Measurements from ENCODE around the gene MGST3.

Gene MGST3

DNA sequence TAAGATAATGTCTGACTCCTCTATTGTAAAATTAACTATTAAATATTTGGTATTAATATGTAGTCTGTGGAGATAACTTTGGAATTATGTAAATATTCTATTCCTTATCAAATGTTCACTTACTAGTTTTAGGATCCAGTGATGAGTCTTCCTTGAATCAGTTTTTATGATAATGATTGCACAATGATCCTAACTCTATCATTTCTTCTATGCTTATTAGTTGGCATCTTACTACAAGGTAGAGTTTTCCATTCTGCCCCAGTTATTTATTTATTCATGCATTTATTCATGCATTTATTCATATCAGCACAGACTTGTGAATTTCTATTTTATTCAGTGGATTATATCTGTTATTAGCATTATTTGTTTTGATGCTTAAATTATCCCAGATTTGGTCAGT lies 7.4 kb upstream of the MGST3 start:
- Histone ChIP-seq H4K20me1 (ENCODE audit: control insufficient read depth, insufficient read depth, low read depth, low read length) (no peaks in the 10 kb centered on the region), H3K4me2 (ENCODE audit: low read length) (no peak overlapping the region), H3K4me3 (ENCODE audit: low read length) (no peak overlapping the region), H3K27ac (ENCODE audit: low read depth, low read length) (no peak overlapping the region), H3K79me2 (ENCODE audit: control insufficient read depth, low read length) (no peaks in the 10 kb centered on the region), H3K9me2 (replicated peaks; ENCODE audit: control insufficient read depth, low read length) (no peaks in the 10 kb centered on the region), H3F3A (ENCODE audit: control insufficient read depth, insufficient read depth) (no peaks in the 10 kb centered on the region), H3K27me3 (ENCODE audit: control insufficient read depth, low read length) (peaks cover 8% of the 10 kb centered on the region), H3K4me1 (ENCODE audit: control insufficient read depth, low read length) (no peaks in the 10 kb centered on the region), H3K9me3 (ENCODE audit: control insufficient read depth, insufficient read depth, low read length) (no peaks in the 10 kb centered on the region), H3K36me3 (ENCODE audit: control insufficient read depth, low read length) (no peaks in the 10 kb centered on the region)
- TF ChIP-seq EZH2phosphoT487 (IDR thresholded peaks at IDR 0.05; ENCODE audit: borderline replicate concordance, low read length): no peak
- no peak for TF ChIP-seq CTCF (IDR thresholded peaks at IDR 0.05; ENCODE audit: low read depth, low read length, poor library complexity, severe bottlenecking)

- Histone ChIP-seq H3K27me3 (ENCODE audit: control insufficient read depth, low read length) (peaks cover 8% of the 10 kb centered on the region), H3K4me2 (ENCODE audit: low read length) (no peak overlapping the region), H3K36me3 (ENCODE audit: control insufficient read depth, low read length) (no peaks in the 10 kb centered on the region), H3K9me3 (ENCODE audit: control insufficient read depth, insufficient read depth, low read length) (no peaks in the 10 kb centered on the region), H3F3A (ENCODE audit: control insufficient read depth, insufficient read depth) (peaks cover 5% of the 10 kb centered on the region; the same call in 1 of the 2 replicates), H3K27ac (ENCODE audit: low read depth, low read length) (no peak overlapping the region), H3K4me3 (ENCODE audit: low read length) (no peak overlapping the region), H4K20me1 (ENCODE audit: control insufficient read depth, insufficient read depth, low read depth, low read length) (no peaks in the 10 kb centered on the region), H3K79me2 (ENCODE audit: control insufficient read depth, low read length) (no peaks in the 10 kb centered on the region), H3K4me1 (ENCODE audit: control insufficient read depth, low read length) (no peaks in the 10 kb centered on the region), H3K9me2 (replicated peaks; ENCODE audit: control insufficient read depth, low read length) (no peaks in the 10 kb centered on the region)
- TF ChIP-seq CTCF (IDR thresholded peaks at IDR 0.05; ENCODE audit: low read depth, low read length, poor library complexity, severe bottlenecking): no peak
- no peak for TF ChIP-seq EZH2phosphoT487 (IDR thresholded peaks at IDR 0.05; ENCODE audit: borderline replicate concordance, low read length)
Measured at GRCh38 chr1:165624441-165624840, 6.6 kb upstream of the MGST3 start.

GRCh38 chr1:165628147-165628822 lies 2.7 kb upstream of the MGST3 start:
- H3K27me3 ChIP-seq (ENCODE audit: control insufficient read depth, low read length): peaks cover 21% of the 10 kb centered on the region
- H4K20me1 ChIP-seq (ENCODE audit: control insufficient read depth, insufficient read depth, low read depth, low read length): no peaks in the 10 kb centered on the region
- H3K27ac ChIP-seq (ENCODE audit: low read depth, low read length): no peak overlapping the region
- no peaks in the 10 kb centered on the region for H3K79me2 ChIP-seq (ENCODE audit: control insufficient read depth, low read length)
- no peaks in the 10 kb centered on the region for H3K9me2 ChIP-seq (replicated peaks; ENCODE audit: control insufficient read depth, low read length)
- H3K36me3 ChIP-seq (ENCODE audit: control insufficient read depth, low read length): no peaks in the 10 kb centered on the region
- peaks cover 27% of the 10 kb centered on the region for H3K4me1 ChIP-seq (ENCODE audit: control insufficient read depth, low read length)
- no peaks in the 10 kb centered on the region for H3K9me3 ChIP-seq (ENCODE audit: control insufficient read depth, insufficient read depth, low read length)
- H3K4me2 ChIP-seq (ENCODE audit: low read length): no peak overlapping the region
- peaks cover 5% of the 10 kb centered on the region; the same call in 1 of the 2 replicates for H3F3A ChIP-seq (ENCODE audit: control insufficient read depth, insufficient read depth)
- no peak overlapping the region for H3K4me3 ChIP-seq (ENCODE audit: low read length)
- TF ChIP-seq EZH2phosphoT487 (IDR thresholded peaks at IDR 0.05; ENCODE audit: borderline replicate concordance, low read length) (no peak), CTCF (IDR thresholded peaks at IDR 0.05; ENCODE audit: low read depth, low read length, poor library complexity, severe bottlenecking) (no peak)

Measured in DOHH2 (cell line).